NOMO-1 treated with DMSO at 0.1 percent for 48 hours (cell line): ENCODE measurements around the gene HS1BP3.

Source experiments
- DNase-seq: peaks from one replicate; lab custom pipeline; 2025; ENCODE audit not compliant: unreplicated experiment; lab: John Stamatoyannopoulos, UW

Gene HS1BP3

GRCh38 chr2:20604401-20604911, 46.4 kb downstream of the HS1BP3 start:
- DNase-seq, result no peak

GRCh38 chr2:20603791-20604190, 47.1 kb downstream of the HS1BP3 start:
- DNase-seq, result no peak

GRCh38 chr2:20602803-20603202, 48.1 kb downstream of the HS1BP3 start:
- no peak for DNase-seq

- no peak for DNase-seq
These were observed 50.1 kb downstream of the HS1BP3 start for GRCh38 chr2:20600756-20601325.

GRCh38 chr2:20599861-20600461, 50.9 kb downstream of the HS1BP3 start:
- DNase-seq, result no peak

- DNase-seq, result no peak
These were observed 51.8 kb downstream of the HS1BP3 start for GRCh38 chr2:20599001-20599600.

- DNase-seq, result no peak
These were observed 53.1 kb downstream of the HS1BP3 start for GRCh38 chr2:20597860-20598183.

GRCh38 chr2:20596973-20597859, 53.7 kb downstream of the HS1BP3 start:
- no peak for DNase-seq

GRCh38 chr2:20596193-20596972, 54.5 kb downstream of the HS1BP3 start:
- DNase-seq, result no peak

GRCh38 chr2:20595439-20596192, 55.3 kb downstream of the HS1BP3 start:
- DNase-seq, result peak; percentile 55

- no peak for DNase-seq
These were observed 55.9 kb downstream of the HS1BP3 start for GRCh38 chr2:20594957-20595356.

- DNase-seq, result no peak
These were observed 56.7 kb downstream of the HS1BP3 start for GRCh38 chr2:20594048-20594750.

- DNase-seq, result peak; percentile 35
These were observed 57.5 kb downstream of the HS1BP3 start for GRCh38 chr2:20593072-20594034.

- DNase-seq, result peak; percentile 2
These were observed 58.5 kb downstream of the HS1BP3 start for GRCh38 chr2:20592106-20593071.

GRCh38 chr2:20590704-20591515, 60.0 kb downstream of the HS1BP3 start:
- no peak for DNase-seq

- no peak for DNase-seq
These were observed 60.8 kb downstream of the HS1BP3 start for GRCh38 chr2:20589975-20590703.
